GM21737 (cell line): ENCODE measurements around the gene PGLYRP1.

Experiments used
- ATAC-seq: cut with Tn5 transposase; IDR thresholded peaks from one replicate; pipeline ENCODE4 v1.9.1; 2021; ENCODE audit warnings: mild to moderate bottlenecking, moderate library complexity; ENCODE audit not compliant: unreplicated experiment

The PGLYRP1 gene

GRCh38 chr19:46022431-46023310, at the start of gene PGLYRP1:
Gene PGLYRP1 (minus strand): TSS chr19:46023053. CDS start chr19:46023021, 32 bp downstream.
- ATAC-seq, result no peak

GRCh38 chr19:46069806-46070341, 47.0 kb upstream of the PGLYRP1 start:
- no peak for ATAC-seq

GRCh38 chr19:46068345-46069258, 45.7 kb upstream of the PGLYRP1 start:
- ATAC-seq, result no peak

GRCh38 chr19:46067691-46068090, 44.8 kb upstream of the PGLYRP1 start:
- ATAC-seq, result no peak

- ATAC-seq, result no peak
Measured at GRCh38 chr19:46066471-46066870, 43.6 kb upstream of the PGLYRP1 start.

GRCh38 chr19:46065486-46066071, 42.7 kb upstream of the PGLYRP1 start:
- no peak for ATAC-seq

- no peak for ATAC-seq
Measured at GRCh38 chr19:46063201-46063600, 40.3 kb upstream of the PGLYRP1 start.

- ATAC-seq, result no peak
Measured at GRCh38 chr19:46060012-46060411, 37.2 kb upstream of the PGLYRP1 start.

- no peak for ATAC-seq
Measured at GRCh38 chr19:46058778-46059177, 35.9 kb upstream of the PGLYRP1 start.

GRCh38 chr19:46056536-46056935, 33.7 kb upstream of the PGLYRP1 start:
- ATAC-seq, result no peak

- ATAC-seq, result no peak
Measured at GRCh38 chr19:46052896-46053295, 30.0 kb upstream of the PGLYRP1 start.

GRCh38 chr19:46049597-46049996, 26.7 kb upstream of the PGLYRP1 start:
- ATAC-seq, result no peak

- ATAC-seq, result no peak
Measured at GRCh38 chr19:46043519-46043918, 20.7 kb upstream of the PGLYRP1 start.

GRCh38 chr19:46042252-46042883, 19.5 kb upstream of the PGLYRP1 start:
- ATAC-seq, result no peak

- no peak for ATAC-seq
Measured at GRCh38 chr19:46040952-46041500, 18.2 kb upstream of the PGLYRP1 start, which contains the start of gene IGFL4. Gene IGFL4 (minus strand): TSS chr19:46041002. CDS start chr19:46040962, 40 bp downstream.

- no peak for ATAC-seq
Measured at GRCh38 chr19:46040125-46040524, 17.3 kb upstream of the PGLYRP1 start.

- ATAC-seq, result no peak
Measured at GRCh38 chr19:46036744-46037128, 13.9 kb upstream of the PGLYRP1 start.

- ATAC-seq, result no peak
Measured at GRCh38 chr19:46035986-46036743, 13.3 kb upstream of the PGLYRP1 start.

GRCh38 chr19:46035546-46035945, 12.7 kb upstream of the PGLYRP1 start:
- ATAC-seq, result no peak
